K562 (cell line): ENCODE results near the gene NADK. TPM values are rescaled to one million over a fixed set of nuclear protein-coding genes. Genes with fewer than 3 reads are reported as not detected.

Experiments used
- AFF4 ChIP-seq: sonication (generic); formaldehyde crosslinking; IDR thresholded peaks from 2 replicates; pipeline ENCODE4 v1.8.0; 2023; ENCODE audit warnings: mild to moderate bottlenecking, missing genetic modification reagents
- C11orf30 ChIP-seq: fragments of 450-650 bp; IDR thresholded peaks from 2 replicates; pipeline ENCODE4 v1.6.1; 2016; ENCODE audit warnings: low read depth, mild to moderate bottlenecking
- CBFA2T3 ChIP-seq: fragments of 450-650 bp; IDR thresholded peaks from 2 replicates; pipeline ENCODE4 v1.6.1; 2017
- CUX1 ChIP-seq: fragments of 200-800 bp; sonication (Bioruptor generic); IDR thresholded peaks from 2 replicates; pipeline ENCODE4 v1.6.1; 2016; ENCODE audit warnings: missing genetic modification characterization, missing compliant biosample characterization
- ERF ChIP-seq: fragments of 450-650 bp; formaldehyde crosslinking; IDR thresholded peaks from 2 replicates; pipeline ENCODE4 v1.4.0; 2020; ENCODE audit warnings: mild to moderate bottlenecking, mixed read lengths
- GABPB1 ChIP-seq: sonication (generic); formaldehyde crosslinking; IDR thresholded peaks from 2 replicates; pipeline ENCODE4 v1.8.0; 2022; ENCODE audit warnings: mild to moderate bottlenecking, missing genetic modification reagents
- MAFK ChIP-seq: IDR thresholded peaks from 2 replicates; pipeline ENCODE4 v1.6.1; 2011; ENCODE audit warnings: low read length, improper control_type of control experiment
- NEUROD1 ChIP-seq: fragments of 150-350 bp; IDR thresholded peaks from 2 replicates; pipeline ENCODE4 v1.6.1; 2014; ENCODE audit warnings: borderline replicate concordance, low read length, low read depth; ENCODE audit not compliant: partially characterized antibody
- PHTF2 ChIP-seq: fragments of 250-450 bp; sonication (Bioruptor Pico); IDR thresholded peaks from 2 replicates; pipeline ENCODE4 v1.5.0; 2021; ENCODE audit warnings: mild to moderate bottlenecking
- POLR2A ChIP-seq: fragments of 450-650 bp; conservative IDR thresholded peaks from 2 replicates; pipeline ENCODE4 v1.6.1; 2016
- STAT6 ChIP-seq: sonication (generic); formaldehyde crosslinking; IDR thresholded peaks from 2 replicates; pipeline ENCODE4 v1.8.1; 2023; ENCODE audit warnings: mild to moderate bottlenecking, missing genetic modification reagents
- TARDBP ChIP-seq: fragments of 450-650 bp; IDR thresholded peaks from 2 replicates; pipeline ENCODE4 v1.6.1; 2016
- ZNF134 ChIP-seq: fragments of 250-450 bp; sonication (Bioruptor Pico); conservative IDR thresholded peaks from 2 replicates; pipeline ENCODE4 v1.4.0; 2020
- ZNF274 ChIP-seq: IDR thresholded peaks from 2 replicates; pipeline ENCODE4 v1.6.1; 2011; ENCODE audit warnings: low read depth, mild to moderate bottlenecking, low read length, moderate library complexity, borderline replicate concordance
- ZNF324 ChIP-seq: fragments of 250-450 bp; sonication (Bioruptor Pico); IDR thresholded peaks from 2 replicates; pipeline ENCODE4 v1.4.0; 2020; ENCODE audit warnings: mild to moderate bottlenecking
- ZNF347 ChIP-seq: fragments of 450-650 bp; formaldehyde crosslinking; IDR thresholded peaks from 2 replicates; pipeline ENCODE4 v1.4.0; 2020; ENCODE audit warnings: low read depth, mild to moderate bottlenecking, moderate library complexity
- ZNF354B ChIP-seq: fragments of 250-450 bp; sonication (Bioruptor Pico); IDR thresholded peaks from 2 replicates; pipeline ENCODE4 v1.4.0; 2020
- ZNF717 ChIP-seq: fragments of 250-450 bp; sonication (Bioruptor Pico); IDR thresholded peaks from 2 replicates; pipeline ENCODE4 v1.5.0; 2021
- polyA plus RNA-seq, 8 experiments: library from polyadenylated mRNA; depleted of rRNA in 4 of 8; stranded (reverse) in 5 of 8; unstranded in 3 of 8; fragments of >200 nt; fragmentation: Nextera tagmentation in 2 of 8; fragmentation: Illumina TruSeq in 1 of 8; extraction: Ambion mirVana in 2 of 8; extraction: Trizol in 1 of 8; gene quantifications; 2 replicates each; pipeline versions ENCODE4 v1.2.1 to v1.2.3, GENCODE V29; 2011 to 2014; ENCODE audit warnings: inconsistent platforms in 1 of 8, missing spikeins in 1 of 8
- total RNA-seq, 7 experiments: library from RNA; depleted of rRNA in 6 of 7; stranded (reverse); fragments of >200 nt in 6 of 7; fragmentation: Illumina TruSeq in 2 of 7; extraction: Trizol in 2 of 7; gene quantifications; 2 replicates each; pipeline versions ENCODE4 v1.2.1 to v1.2.3, GENCODE V29; 2011 to 2021; ENCODE audit warnings: low replicate concordance in 1 of 7

NADK gene
- total and polyA plus RNA-seq, 9 of the 15 experiments (the other 6 are each of a cell fraction or from before 2014, with no cell fraction given), result 1.5 to 135 (median 75.1) TPM

GRCh38 chr1:1758692-1759455 is 19.4 kb downstream of the NADK start (continued):
- TF ChIP-seq AFF4 (CRISPR knock-in tag), result peak; percentile 88; the same call in 1 of the 2 replicates
- TF ChIP-seq CBFA2T3, result peak; percentile 79
- TF ChIP-seq ZNF717, result no peak
- no peak for TF ChIP-seq ZNF274
- peak; percentile 74 for TF ChIP-seq POLR2A
- peak; percentile 62; the same call in 1 of the 2 replicates for TF ChIP-seq TARDBP
- TF ChIP-seq C11orf30, result peak; percentile 99
- TF ChIP-seq CUX1, result peak; percentile 90
- 0 out of 2 replicates have a peak, but pooled peaks have one; percentile 74 for TF ChIP-seq STAT6 (CRISPR knock-in tag)
- TF ChIP-seq PHTF2 (CRISPR knock-in tag), result peak; percentile 86; the same call in 1 of the 2 replicates
- TF ChIP-seq ZNF134, result 0 out of 2 replicates have a peak, but pooled peaks have one; percentile 12
- TF ChIP-seq ZNF324 (CRISPR knock-in tag), result no peak
- TF ChIP-seq MAFK, result peak; percentile 87
- TF ChIP-seq GABPB1 (CRISPR knock-in tag), result peak; percentile 72; the same call in 1 of the 2 replicates
- TF ChIP-seq ZNF354B (CRISPR knock-in tag), result no peak
- TF ChIP-seq ZNF347 (CRISPR knock-in tag), result no peak
- TF ChIP-seq NEUROD1, result peak; percentile 60
- TF ChIP-seq ERF, result 0 out of 2 replicates have a peak, but pooled peaks have one; percentile 12
